Measurements from ENCODE around the gene MYO15B.

Gene MYO15B

DNA sequence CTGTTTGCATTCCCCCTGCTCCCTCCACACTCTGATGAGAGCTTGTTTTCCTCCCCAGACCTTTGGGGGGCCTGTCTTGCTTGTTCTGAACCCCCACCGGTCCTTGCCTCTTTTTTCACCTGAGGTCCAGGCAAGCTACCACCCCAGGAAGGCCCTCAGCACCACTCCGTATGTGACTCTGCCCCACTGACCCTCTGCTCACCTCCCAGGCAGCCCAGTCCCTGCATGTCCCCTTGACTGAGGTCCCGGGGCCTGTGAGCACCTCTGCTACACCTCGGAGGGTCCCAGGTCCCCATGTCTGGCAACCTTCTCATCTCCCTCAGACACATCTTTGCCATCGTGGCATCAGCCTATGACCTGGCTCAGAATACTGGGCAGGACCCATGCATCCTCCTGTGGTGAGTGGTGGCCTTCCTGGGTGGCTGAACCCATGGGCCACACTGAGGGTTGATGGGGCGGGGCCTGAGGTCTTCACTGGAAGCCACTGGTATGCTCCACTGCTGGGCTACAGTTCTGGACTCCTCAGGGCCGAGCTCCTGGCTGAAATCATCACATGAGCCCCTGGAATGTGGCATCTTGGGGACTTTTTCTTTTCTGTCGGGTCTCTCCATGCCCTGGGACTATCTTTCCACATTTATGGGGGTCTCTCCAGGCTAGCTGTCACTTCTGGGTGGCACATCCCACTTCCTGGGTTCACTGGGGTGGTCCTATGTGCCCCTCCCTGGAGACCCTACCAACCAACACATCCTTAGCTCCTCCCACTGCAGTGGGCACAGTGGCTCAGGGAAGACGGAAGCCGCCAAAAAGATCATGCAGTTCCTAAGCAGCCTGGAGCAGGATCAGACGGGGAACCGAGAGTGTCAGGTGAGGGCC is 3.5 kb downstream of the MYO15B start:
- TF ChIP-seq POLR2AphosphoS5 (IDR thresholded peaks at IDR 0.05; ENCODE audit: low read depth, low read length) = no peak
- no peak for TF ChIP-seq FOXP2 (optimal IDR thresholded peaks at IDR 0.05; ENCODE audit: borderline replicate concordance, extremely low read depth, extremely low read length, insufficient read depth)
- TF ChIP-seq, protein P1, sequence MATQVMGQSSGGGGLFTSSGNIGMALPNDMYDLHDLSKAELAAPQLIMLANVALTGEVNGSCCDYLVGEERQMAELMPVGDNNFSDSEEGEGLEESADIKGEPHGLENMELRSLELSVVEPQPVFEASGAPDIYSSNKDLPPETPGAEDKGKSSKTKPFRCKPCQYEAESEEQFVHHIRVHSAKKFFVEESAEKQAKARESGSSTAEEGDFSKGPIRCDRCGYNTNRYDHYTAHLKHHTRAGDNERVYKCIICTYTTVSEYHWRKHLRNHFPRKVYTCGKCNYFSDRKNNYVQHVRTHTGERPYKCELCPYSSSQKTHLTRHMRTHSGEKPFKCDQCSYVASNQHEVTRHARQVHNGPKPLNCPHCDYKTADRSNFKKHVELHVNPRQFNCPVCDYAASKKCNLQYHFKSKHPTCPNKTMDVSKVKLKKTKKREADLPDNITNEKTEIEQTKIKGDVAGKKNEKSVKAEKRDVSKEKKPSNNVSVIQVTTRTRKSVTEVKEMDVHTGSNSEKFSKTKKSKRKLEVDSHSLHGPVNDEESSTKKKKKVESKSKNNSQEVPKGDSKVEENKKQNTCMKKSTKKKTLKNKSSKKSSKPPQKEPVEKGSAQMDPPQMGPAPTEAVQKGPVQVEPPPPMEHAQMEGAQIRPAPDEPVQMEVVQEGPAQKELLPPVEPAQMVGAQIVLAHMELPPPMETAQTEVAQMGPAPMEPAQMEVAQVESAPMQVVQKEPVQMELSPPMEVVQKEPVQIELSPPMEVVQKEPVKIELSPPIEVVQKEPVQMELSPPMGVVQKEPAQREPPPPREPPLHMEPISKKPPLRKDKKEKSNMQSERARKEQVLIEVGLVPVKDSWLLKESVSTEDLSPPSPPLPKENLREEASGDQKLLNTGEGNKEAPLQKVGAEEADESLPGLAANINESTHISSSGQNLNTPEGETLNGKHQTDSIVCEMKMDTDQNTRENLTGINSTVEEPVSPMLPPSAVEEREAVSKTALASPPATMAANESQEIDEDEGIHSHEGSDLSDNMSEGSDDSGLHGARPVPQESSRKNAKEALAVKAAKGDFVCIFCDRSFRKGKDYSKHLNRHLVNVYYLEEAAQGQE (IDR thresholded peaks at IDR 0.05; ENCODE audit: insufficient read depth in 1 of 2, low read depth in 2 of 2, low read length in 2 of 2) = no peak
- no peak for TF ChIP-seq TAF1 (IDR thresholded peaks at IDR 0.05; ENCODE audit: borderline replicate concordance, insufficient read depth, low read length)
- TF ChIP-seq SIN3A (IDR thresholded peaks at IDR 0.05; ENCODE audit: borderline replicate concordance, insufficient read depth, low read length) = no peak

DNA sequence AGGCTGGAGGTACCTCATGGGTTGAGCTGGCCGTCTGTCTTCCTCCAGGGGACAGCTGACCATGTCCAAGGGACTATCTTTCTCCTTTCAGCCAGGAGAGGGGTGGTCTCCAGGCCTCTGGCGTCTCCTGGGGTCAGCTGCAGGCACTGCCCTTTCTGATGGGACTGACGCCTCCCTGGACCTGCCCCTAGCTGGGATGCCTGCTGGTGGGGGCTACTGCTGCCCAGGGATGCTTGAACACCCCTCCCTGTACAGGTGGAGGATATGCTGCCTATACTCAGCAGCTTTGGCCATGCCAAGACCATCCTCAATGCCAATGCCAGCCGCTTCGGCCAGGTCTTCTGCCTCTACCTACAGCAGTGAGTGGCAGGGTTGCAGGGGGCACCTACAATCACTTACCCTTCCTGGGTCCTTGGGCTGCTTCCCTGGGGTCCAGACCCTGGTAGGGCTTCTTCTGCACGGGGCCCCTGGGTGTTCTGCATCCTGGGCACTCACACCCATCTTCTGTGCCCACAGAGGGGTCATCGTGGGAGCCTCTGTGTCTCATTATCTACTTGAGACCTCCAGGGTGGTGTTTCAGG is 4.2 kb downstream of the MYO15B start:
- TF ChIP-seq, protein P1 (IDR thresholded peaks at IDR 0.05; ENCODE audit: insufficient read depth in 1 of 2, low read depth in 2 of 2, low read length in 2 of 2) = no peak
- no peak for TF ChIP-seq FOXP2 (optimal IDR thresholded peaks at IDR 0.05; ENCODE audit: borderline replicate concordance, extremely low read depth, extremely low read length, insufficient read depth)

DNA sequence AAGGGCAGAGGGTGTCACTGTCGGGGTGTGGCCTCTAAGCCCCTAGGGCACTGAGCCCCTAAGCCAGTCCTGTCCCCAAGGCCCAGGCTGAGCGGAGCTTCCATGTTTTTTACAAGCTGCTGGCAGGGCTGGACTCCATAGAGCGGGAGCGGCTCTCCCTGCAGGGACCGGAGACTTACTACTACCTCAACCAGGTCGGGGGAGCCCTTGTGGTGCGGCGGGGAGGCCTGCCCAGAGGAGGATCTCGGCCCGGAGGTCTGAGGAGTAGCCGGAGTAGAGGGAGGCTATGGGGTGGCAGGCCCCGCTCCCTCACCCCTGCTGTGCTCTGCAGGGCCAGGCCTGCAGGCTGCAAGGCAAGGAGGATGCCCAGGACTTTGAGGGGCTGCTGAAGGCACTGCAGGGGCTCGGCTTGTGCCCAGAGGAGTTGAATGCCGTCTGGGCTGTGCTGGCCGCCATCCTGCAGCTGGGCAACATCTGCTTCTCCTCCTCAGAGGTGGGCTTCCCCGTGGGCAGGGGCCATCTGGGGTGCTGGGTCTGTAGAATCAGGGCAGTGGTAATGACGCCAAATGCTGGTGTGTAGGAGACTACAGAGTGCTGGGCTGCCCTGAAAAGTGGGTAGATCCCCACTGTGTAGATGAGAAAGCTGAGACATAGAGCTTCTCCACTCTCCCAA is 4.9 kb downstream of the MYO15B start:
- TF ChIP-seq, protein P1 (IDR thresholded peaks at IDR 0.05; ENCODE audit: insufficient read depth in 1 of 2, low read depth in 2 of 2, low read length in 2 of 2) = no peak
- TF ChIP-seq SIN3A (IDR thresholded peaks at IDR 0.05; ENCODE audit: borderline replicate concordance, insufficient read depth, low read length) (no peak), POLR2AphosphoS5 (IDR thresholded peaks at IDR 0.05; ENCODE audit: low read depth, low read length) (no peak), FOXP2 (optimal IDR thresholded peaks at IDR 0.05; ENCODE audit: borderline replicate concordance, extremely low read depth, extremely low read length, insufficient read depth) (no peak), TAF1 (IDR thresholded peaks at IDR 0.05; ENCODE audit: borderline replicate concordance, insufficient read depth, low read length) (no peak)

DNA sequence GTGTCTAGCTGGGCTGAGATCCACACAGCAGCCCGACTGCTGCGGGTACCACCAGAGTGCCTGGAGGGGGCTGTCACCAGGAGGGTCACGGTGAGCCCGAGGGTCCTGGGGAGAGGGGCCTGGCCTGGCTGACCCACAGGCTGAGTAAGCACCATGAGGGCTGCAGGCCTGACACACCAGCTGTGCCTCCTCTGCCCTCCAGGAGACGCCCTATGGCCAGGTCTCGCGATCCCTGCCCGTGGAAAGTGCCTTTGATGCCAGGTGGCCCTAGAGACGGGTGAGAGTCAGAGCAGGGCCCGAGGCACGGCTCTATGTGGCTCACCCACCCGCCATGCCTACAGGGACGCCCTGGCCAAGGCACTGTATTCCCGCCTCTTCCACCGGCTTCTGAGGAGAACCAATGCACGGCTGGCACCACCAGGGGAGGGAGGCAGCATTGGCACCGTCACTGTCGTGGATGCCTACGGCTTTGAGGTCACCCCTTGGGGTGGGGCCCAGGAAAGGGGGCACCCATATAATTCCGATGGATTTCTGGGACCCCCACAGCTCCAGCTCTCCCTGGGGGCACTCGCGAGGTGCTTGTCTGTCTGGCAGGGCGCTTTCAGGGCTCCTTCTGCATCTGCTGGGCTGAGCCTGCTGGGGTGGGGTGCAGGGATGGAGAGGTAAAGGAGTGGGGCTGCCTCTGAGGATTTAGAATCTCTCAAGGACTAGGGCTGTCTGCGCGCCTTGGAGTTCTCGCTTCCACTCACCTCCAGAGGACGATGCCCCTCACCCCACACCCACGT is 7.1 kb downstream of the MYO15B start:
- TF ChIP-seq SIN3A (IDR thresholded peaks at IDR 0.05; ENCODE audit: borderline replicate concordance, insufficient read depth, low read length) = no peak

DNA sequence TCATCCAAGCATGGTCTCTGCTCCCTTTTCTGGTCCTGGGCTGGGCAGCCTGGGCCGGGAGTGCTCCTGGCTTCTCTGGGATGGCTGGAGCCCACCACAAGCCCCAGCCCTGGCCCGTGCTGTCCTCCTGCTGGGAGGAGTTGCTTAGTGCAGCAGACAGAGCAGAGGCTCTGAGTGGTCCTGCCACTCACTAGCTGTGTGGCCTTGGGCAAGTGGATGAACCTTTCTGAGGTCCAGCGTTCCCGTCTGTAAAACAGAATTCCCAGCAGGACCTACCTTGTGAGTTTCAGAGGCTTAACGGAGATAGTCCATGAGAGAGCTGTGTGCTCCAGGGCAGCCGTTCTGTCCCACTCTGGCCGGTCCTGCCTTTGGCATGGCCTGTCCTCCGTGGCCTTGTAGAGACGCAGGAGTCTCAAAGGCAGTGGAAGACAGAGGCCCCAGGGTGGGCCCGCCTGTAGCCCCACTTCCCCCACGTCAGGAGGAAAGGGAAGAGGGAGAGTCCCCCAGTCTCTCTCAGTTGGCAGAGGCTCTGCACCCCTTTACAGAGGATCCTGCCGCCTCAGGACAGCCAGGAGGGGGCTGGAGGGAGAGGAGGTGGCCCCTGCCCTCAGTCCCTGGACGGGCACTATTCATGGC is 7.8 kb downstream of the MYO15B start:
- no peak for TF ChIP-seq SIN3A (IDR thresholded peaks at IDR 0.05; ENCODE audit: borderline replicate concordance, insufficient read depth, low read length)
- TF ChIP-seq POLR2AphosphoS5 (IDR thresholded peaks at IDR 0.05; ENCODE audit: low read depth, low read length) = no peak
- TF ChIP-seq, protein P1 (IDR thresholded peaks at IDR 0.05; ENCODE audit: insufficient read depth in 1 of 2, low read depth in 2 of 2, low read length in 2 of 2) = no peak
- TF ChIP-seq FOXP2 (optimal IDR thresholded peaks at IDR 0.05; ENCODE audit: borderline replicate concordance, extremely low read depth, extremely low read length, insufficient read depth) = no peak
- no peak for TF ChIP-seq TAF1 (IDR thresholded peaks at IDR 0.05; ENCODE audit: borderline replicate concordance, insufficient read depth, low read length)

Measured in PFSK-1 (cell line).